ENCODE measurements around the gene PID1. TPM values are rescaled to one million over a fixed set of nuclear protein-coding genes. Genes with fewer than 3 reads are reported as not detected.

PID1 gene
- total RNA-seq, 1 experiment from 2014 or later, result 2.9 TPM

- DNase-seq (ENCODE audit: low read depth, low spot score) (no peak), ATAC-seq (no peak)
- Histone ChIP-seq H3K9me3 (ENCODE audit: control insufficient read depth, insufficient read depth, low read depth, low read length) (no peaks in the 10 kb centered on the region), H3K27ac (ENCODE audit: low read length) (no peak overlapping the region), H3K4me3 (ENCODE audit: low read depth in 2 of 2, low read length in 2 of 2) (no peak overlapping the region), H3K36me3 (ENCODE audit: control insufficient read depth, insufficient read depth, low read length) (no peaks in the 10 kb centered on the region), H3K27me3 (ENCODE audit: control insufficient read depth, insufficient read depth, low read length) (no peaks in the 10 kb centered on the region), H3K4me1 (ENCODE audit: control insufficient read depth, insufficient read depth, low read length) (no peaks in the 10 kb centered on the region)
- intact Hi-C loops (cut with micrococcal nuclease; ENCODE audit: unreplicated experiment) (no loop called here), in situ Hi-C loops (cut with HindIII; ENCODE audit: low pct_unique_long_range_greater_than_20kb, low sequenced_read_pairs) (no loop called here)
- no peak for TF ChIP-seq POLR2AphosphoS5 (IDR thresholded peaks at IDR 0.05; ENCODE audit: low read depth, low read length)
- TF ChIP-seq SIN3A (IDR thresholded peaks at IDR 0.05; ENCODE audit: borderline replicate concordance, insufficient read depth, low read depth, low read length), result no peak
- TF ChIP-seq, protein P1, sequence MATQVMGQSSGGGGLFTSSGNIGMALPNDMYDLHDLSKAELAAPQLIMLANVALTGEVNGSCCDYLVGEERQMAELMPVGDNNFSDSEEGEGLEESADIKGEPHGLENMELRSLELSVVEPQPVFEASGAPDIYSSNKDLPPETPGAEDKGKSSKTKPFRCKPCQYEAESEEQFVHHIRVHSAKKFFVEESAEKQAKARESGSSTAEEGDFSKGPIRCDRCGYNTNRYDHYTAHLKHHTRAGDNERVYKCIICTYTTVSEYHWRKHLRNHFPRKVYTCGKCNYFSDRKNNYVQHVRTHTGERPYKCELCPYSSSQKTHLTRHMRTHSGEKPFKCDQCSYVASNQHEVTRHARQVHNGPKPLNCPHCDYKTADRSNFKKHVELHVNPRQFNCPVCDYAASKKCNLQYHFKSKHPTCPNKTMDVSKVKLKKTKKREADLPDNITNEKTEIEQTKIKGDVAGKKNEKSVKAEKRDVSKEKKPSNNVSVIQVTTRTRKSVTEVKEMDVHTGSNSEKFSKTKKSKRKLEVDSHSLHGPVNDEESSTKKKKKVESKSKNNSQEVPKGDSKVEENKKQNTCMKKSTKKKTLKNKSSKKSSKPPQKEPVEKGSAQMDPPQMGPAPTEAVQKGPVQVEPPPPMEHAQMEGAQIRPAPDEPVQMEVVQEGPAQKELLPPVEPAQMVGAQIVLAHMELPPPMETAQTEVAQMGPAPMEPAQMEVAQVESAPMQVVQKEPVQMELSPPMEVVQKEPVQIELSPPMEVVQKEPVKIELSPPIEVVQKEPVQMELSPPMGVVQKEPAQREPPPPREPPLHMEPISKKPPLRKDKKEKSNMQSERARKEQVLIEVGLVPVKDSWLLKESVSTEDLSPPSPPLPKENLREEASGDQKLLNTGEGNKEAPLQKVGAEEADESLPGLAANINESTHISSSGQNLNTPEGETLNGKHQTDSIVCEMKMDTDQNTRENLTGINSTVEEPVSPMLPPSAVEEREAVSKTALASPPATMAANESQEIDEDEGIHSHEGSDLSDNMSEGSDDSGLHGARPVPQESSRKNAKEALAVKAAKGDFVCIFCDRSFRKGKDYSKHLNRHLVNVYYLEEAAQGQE (IDR thresholded peaks at IDR 0.05; ENCODE audit: insufficient read depth in 1 of 2, low read depth in 2 of 2, low read length in 1 of 2), result no peak
- TF ChIP-seq TCF7L2 (IDR thresholded peaks at IDR 0.05; ENCODE audit: low read depth, low read length), result no peak
- TF ChIP-seq, protein P2, sequence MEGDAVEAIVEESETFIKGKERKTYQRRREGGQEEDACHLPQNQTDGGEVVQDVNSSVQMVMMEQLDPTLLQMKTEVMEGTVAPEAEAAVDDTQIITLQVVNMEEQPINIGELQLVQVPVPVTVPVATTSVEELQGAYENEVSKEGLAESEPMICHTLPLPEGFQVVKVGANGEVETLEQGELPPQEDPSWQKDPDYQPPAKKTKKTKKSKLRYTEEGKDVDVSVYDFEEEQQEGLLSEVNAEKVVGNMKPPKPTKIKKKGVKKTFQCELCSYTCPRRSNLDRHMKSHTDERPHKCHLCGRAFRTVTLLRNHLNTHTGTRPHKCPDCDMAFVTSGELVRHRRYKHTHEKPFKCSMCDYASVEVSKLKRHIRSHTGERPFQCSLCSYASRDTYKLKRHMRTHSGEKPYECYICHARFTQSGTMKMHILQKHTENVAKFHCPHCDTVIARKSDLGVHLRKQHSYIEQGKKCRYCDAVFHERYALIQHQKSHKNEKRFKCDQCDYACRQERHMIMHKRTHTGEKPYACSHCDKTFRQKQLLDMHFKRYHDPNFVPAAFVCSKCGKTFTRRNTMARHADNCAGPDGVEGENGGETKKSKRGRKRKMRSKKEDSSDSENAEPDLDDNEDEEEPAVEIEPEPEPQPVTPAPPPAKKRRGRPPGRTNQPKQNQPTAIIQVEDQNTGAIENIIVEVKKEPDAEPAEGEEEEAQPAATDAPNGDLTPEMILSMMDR (IDR thresholded peaks at IDR 0.05), result no peak
- ChIA-PET POLR2A (no interaction called here), CTCF (no interaction called here)
- no TSS peak for BruUV-seq (replicated peaks)
Measured at GRCh38 chr2:228999326-228999725, 271.8 kb downstream of the PID1 start.

- BruUV-seq (replicated peaks), result no TSS peak
- Histone ChIP-seq H3K27ac (ENCODE audit: low read length) (no peak overlapping the region), H3K36me3 (ENCODE audit: control insufficient read depth, insufficient read depth, low read length) (no peaks in the 10 kb centered on the region), H3K4me3 (ENCODE audit: low read depth in 2 of 2, low read length in 2 of 2) (no peak overlapping the region), H3K27me3 (ENCODE audit: control insufficient read depth, insufficient read depth, low read length) (no peaks in the 10 kb centered on the region), H3K4me1 (ENCODE audit: control insufficient read depth, insufficient read depth, low read length) (no peaks in the 10 kb centered on the region), H3K9me3 (ENCODE audit: control insufficient read depth, insufficient read depth, low read depth, low read length) (no peaks in the 10 kb centered on the region)
- TF ChIP-seq, protein P1 (IDR thresholded peaks at IDR 0.05; ENCODE audit: insufficient read depth in 1 of 2, low read depth in 2 of 2, low read length in 1 of 2), result no peak
- TF ChIP-seq TCF7L2 (IDR thresholded peaks at IDR 0.05; ENCODE audit: low read depth, low read length) (no peak), POLR2AphosphoS5 (IDR thresholded peaks at IDR 0.05; ENCODE audit: low read depth, low read length) (no peak), SIN3A (IDR thresholded peaks at IDR 0.05; ENCODE audit: borderline replicate concordance, insufficient read depth, low read depth, low read length) (no peak)
- TF ChIP-seq, protein P2 (IDR thresholded peaks at IDR 0.05), result no peak
- ChIA-PET CTCF (no interaction called here), POLR2A (no interaction called here)
- DNase-seq (ENCODE audit: low read depth, low spot score) (no peak), ATAC-seq (no peak)
- in situ Hi-C loops (cut with HindIII; ENCODE audit: low pct_unique_long_range_greater_than_20kb, low sequenced_read_pairs), result no loop called here
- intact Hi-C loops (cut with micrococcal nuclease; ENCODE audit: unreplicated experiment), result no loop called here
Measured at GRCh38 chr2:228988786-228989185, 282.3 kb downstream of the PID1 start.

Data from Panc1 (cell line).